Tibial artery (tissue), 4 donors: ENCODE data around the gene OR2F1.

ENCODE experiments used
- DNase-seq, 2 donors: peaks; one replicate each; pipeline ENCODE4 v3.0.0-alpha.2; 2019
- H3K27ac ChIP-seq, 2 donors: fragments of 200-600 bp; sonication (generic) in 1 of 2; 1 replicate in 1 of 2; 2 replicates in 1 of 2; pipeline ENCODE4 v1.5.1; 2018 to 2019; ENCODE audit warnings: mild to moderate bottlenecking in 1 of 2
- H3K27me3 ChIP-seq, 2 donors: fragments of 200-600 bp; sonication (generic) in 1 of 2; one replicate each; pipeline versions ENCODE4 v1.5.1 to v1.6.0; 2016 to 2019
- H3K36me3 ChIP-seq, 3 donors: fragments of 200-600 bp; sonication (generic) in 2 of 3; one replicate each; pipeline ENCODE4 v1.5.1; 2016 to 2019; ENCODE audit warnings: mild to moderate bottlenecking in 2 of 3
- H3K4me1 ChIP-seq, 4 donors: fragments of 200-600 bp; sonication (generic) in 2 of 4; 1 replicate in 3 of 4; 2 replicates in 1 of 4; pipeline ENCODE4 v1.5.1; 2016 to 2019
- H3K4me3 ChIP-seq, 2 donors: fragments of 200-600 bp; sonication (generic) in 1 of 2; 1 replicate in 1 of 2; 2 replicates in 1 of 2; pipeline ENCODE4 v1.5.1; 2018 to 2019; ENCODE audit warnings: mild to moderate bottlenecking in 2 of 2
- H3K9me3 ChIP-seq, 3 donors: fragments of 200-600 bp; sonication (generic) in 1 of 3; one replicate each; pipeline ENCODE4 v1.5.1; 2016 to 2019
- CTCF ChIP-seq, 2 experiments: fragments of 200-600 bp in 1 of 2; fragments of 450-650 bp in 1 of 2; IDR thresholded peaks; one replicate each; pipeline ENCODE4 v1.5.1; 2017 to 2019; ENCODE audit warnings: antibody characterized with exemption in 2 of 2, mild to moderate bottlenecking in 1 of 2, moderate library complexity in 1 of 2
- intact Hi-C: fragments of 100-400 bp; cut with DNase I; formaldehyde crosslinking; loops from one replicate; pipeline ENCODE4 v1.15.0; 2023; ENCODE audit warnings: low total_unique reads

OR2F1 gene

GRCh38 chr7:143983960-143984359 is 29.3 kb downstream of the OR2F1 start:
- Histone ChIP-seq H3K27me3 (no peaks in the 10 kb centered on the region), H3K36me3 (no peaks in the 10 kb centered on the region), H3K27ac (no peak overlapping the region), H3K4me1 (peaks cover 0 to 25% (median 6%) of the 10 kb centered on the region in 4 donors), H3K4me3 (no peak overlapping the region), H3K9me3 (no peaks in the 10 kb centered on the region)
- no peak for TF ChIP-seq CTCF (IDR thresholded peaks at IDR 0.05)
- DNase-seq = no peak
- intact Hi-C loops = no loop called here

GRCh38 chr7:143987513-143987912 is 32.9 kb downstream of the OR2F1 start:
- no peaks in the 10 kb centered on the region for H3K36me3 ChIP-seq
- no peak overlapping the region for H3K4me3 ChIP-seq
- H3K27me3 ChIP-seq = no peaks in the 10 kb centered on the region
- intact Hi-C loops = no loop called here
- DNase-seq = no peak
- peaks cover 0 to 22% (median 10%) of the 10 kb centered on the region in 4 donors for H3K4me1 ChIP-seq
- H3K27ac ChIP-seq = no peak overlapping the region
- TF ChIP-seq CTCF (IDR thresholded peaks at IDR 0.05) = no peak
- H3K9me3 ChIP-seq = no peaks in the 10 kb centered on the region

DNA sequence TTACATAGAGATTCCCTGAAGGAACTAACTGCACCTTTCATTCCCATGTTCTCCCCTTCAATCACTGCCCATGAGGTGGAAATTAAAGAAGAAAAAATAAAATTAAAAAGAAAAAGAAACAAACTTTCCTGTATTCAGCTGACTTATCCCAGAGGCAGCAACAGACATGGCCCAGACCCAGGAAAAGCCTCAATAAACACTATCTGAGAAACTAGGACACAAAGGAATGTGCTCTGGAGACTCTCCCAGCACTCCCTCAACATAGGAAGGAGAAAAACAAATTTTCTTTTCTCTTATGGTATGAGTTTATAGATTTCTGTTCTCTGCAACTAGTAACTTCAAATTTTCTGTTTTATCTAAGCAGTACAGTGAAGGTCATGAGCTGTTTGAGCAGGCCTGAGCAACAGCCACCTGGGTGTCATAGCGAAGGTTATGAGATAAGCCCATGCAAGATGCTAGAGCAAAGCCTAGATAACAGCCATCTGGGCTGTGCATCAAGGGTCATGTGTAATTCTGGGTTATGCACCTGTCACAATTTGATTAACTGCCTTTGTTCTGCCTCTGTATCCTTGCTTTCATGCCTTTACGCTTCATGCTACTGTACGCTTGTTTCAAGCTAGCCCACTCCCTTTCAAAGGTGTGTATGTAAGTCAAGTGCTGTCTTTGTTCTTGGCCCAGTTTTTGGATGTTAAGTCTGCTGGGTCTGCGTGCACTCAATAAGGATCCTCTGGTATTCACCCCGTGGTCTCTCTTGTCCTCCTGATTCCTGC is 34.5 kb downstream of the OR2F1 start:
- H3K36me3 ChIP-seq = no peaks in the 10 kb centered on the region
- no peak overlapping the region for H3K4me3 ChIP-seq
- H3K27ac ChIP-seq = peak overlapping the region; percentile 26 to 52
- intact Hi-C loops = no loop called here
- no peak for DNase-seq
- H3K9me3 ChIP-seq = no peaks in the 10 kb centered on the region
- TF ChIP-seq CTCF (IDR thresholded peaks at IDR 0.05) = no peak
- H3K4me1 ChIP-seq = peaks cover 0 to 22% (median 10%) of the 10 kb centered on the region in 4 donors
- H3K27me3 ChIP-seq = no peaks in the 10 kb centered on the region

- H3K27ac ChIP-seq = no peak overlapping the region
- intact Hi-C loops = no loop called here
- TF ChIP-seq CTCF (IDR thresholded peaks at IDR 0.05) = no peak
These were observed 38.0 kb downstream of the OR2F1 start for GRCh38 chr7:143992670-143993069.

DNA sequence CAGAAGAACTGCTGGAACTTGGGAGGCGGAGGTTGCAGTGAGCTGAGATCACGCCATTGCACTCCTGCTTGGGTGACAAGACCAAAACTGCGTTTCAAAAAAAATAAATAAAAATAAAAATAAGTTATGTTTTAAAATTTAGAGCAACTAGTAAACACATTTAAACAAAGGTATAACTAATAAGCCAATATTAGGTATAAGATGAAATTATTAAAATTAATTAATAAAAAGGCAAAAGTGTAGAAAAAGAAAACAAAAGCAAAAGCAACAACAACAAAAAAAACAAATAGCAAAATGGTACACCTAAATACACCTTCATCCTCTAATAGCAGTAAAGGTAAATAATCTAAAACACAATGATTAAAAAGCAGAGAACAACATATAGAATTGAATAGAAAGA is 39.3 kb downstream of the OR2F1 start:
- TF ChIP-seq CTCF (IDR thresholded peaks at IDR 0.05) = no peak
- intact Hi-C loops = no loop called here
- Histone ChIP-seq H3K27ac (no peak overlapping the region), H3K36me3 (no peaks in the 10 kb centered on the region), H3K27me3 (no peaks in the 10 kb centered on the region), H3K4me3 (no peak overlapping the region), H3K9me3 (no peaks in the 10 kb centered on the region), H3K4me1 (peaks cover 0 to 5% (median 4%) of the 10 kb centered on the region in 4 donors)
- DNase-seq = no peak

More at GRCh38 chr7:143992670-143993069, 38.0 kb downstream of the OR2F1 start:
- no peak for DNase-seq
- Histone ChIP-seq H3K4me1 (peaks cover 0 to 17% (median 9%) of the 10 kb centered on the region in 4 donors), H3K9me3 (no peaks in the 10 kb centered on the region), H3K4me3 (no peak overlapping the region), H3K27me3 (no peaks in the 10 kb centered on the region), H3K36me3 (no peaks in the 10 kb centered on the region)
